ENCODE results near the gene SEC14L2. TPM values are rescaled to one million over a fixed set of nuclear protein-coding genes. Genes with fewer than 3 reads are reported as not detected.

Gene SEC14L2
- total RNA-seq, 1 experiment from 2014 or later, result 8.4 TPM

GRCh38 chr22:30430933-30431332 lies 34.1 kb downstream of the SEC14L2 start:
- Histone ChIP-seq H3K9me3 (ENCODE audit: low read length) (no peaks in the 10 kb centered on the region), H4K20me1 (ENCODE audit: insufficient read depth, low read depth, low read length) (no peaks in the 10 kb centered on the region), H3K36me3 (ENCODE audit: insufficient read depth, low read length) (peaks cover 25% of the 10 kb centered on the region), H3K79me2 (ENCODE audit: low read length) (peaks cover 16% of the 10 kb centered on the region), H3K4me2 (ENCODE audit: low read depth, low read length, poor library complexity, severe bottlenecking) (no peak overlapping the region), H3K4me1 (ENCODE audit: low read length) (peaks cover 29% of the 10 kb centered on the region), H2AFZ (ENCODE audit: low read length) (no peak overlapping the region), H3K27me3 (ENCODE audit: low read length) (no peaks in the 10 kb centered on the region), H3K9ac (ENCODE audit: low read length) (no peak overlapping the region), H3K4me3 (ENCODE audit: low read length) (no peak overlapping the region), H3K9me2 (replicated peaks; ENCODE audit: insufficient read depth, low read length) (no peaks in the 10 kb centered on the region), H3K27ac (ENCODE audit: low read length) (no peak overlapping the region)
- no peak for DNase-seq

GRCh38 chr22:30432096-30432495 lies 35.3 kb downstream of the SEC14L2 start:
- Histone ChIP-seq H3K36me3 (ENCODE audit: insufficient read depth, low read length) (peaks cover 22% of the 10 kb centered on the region), H3K27me3 (ENCODE audit: low read length) (no peaks in the 10 kb centered on the region), H3K4me3 (ENCODE audit: low read length) (no peak overlapping the region), H3K27ac (ENCODE audit: low read length) (no peak overlapping the region), H2AFZ (ENCODE audit: low read length) (no peak overlapping the region), H4K20me1 (ENCODE audit: insufficient read depth, low read depth, low read length) (no peaks in the 10 kb centered on the region), H3K4me2 (ENCODE audit: low read depth, low read length, poor library complexity, severe bottlenecking) (no peak overlapping the region), H3K4me1 (ENCODE audit: low read length) (peaks cover 24% of the 10 kb centered on the region), H3K79me2 (ENCODE audit: low read length) (peaks cover 4% of the 10 kb centered on the region), H3K9me3 (ENCODE audit: low read length) (no peaks in the 10 kb centered on the region), H3K9ac (ENCODE audit: low read length) (no peak overlapping the region), H3K9me2 (replicated peaks; ENCODE audit: insufficient read depth, low read length) (0 out of 2 replicates have a peak, but pooled peaks cover 2% of the 10 kb centered on the region)
- DNase-seq, result no peak

GRCh38 chr22:30432520-30432919 lies 35.7 kb downstream of the SEC14L2 start:
- Histone ChIP-seq H3K9me2 (replicated peaks; ENCODE audit: insufficient read depth, low read length) (0 out of 2 replicates have a peak, but pooled peaks cover 3% of the 10 kb centered on the region), H3K9me3 (ENCODE audit: low read length) (no peaks in the 10 kb centered on the region), H3K27ac (ENCODE audit: low read length) (no peak overlapping the region), H2AFZ (ENCODE audit: low read length) (no peak overlapping the region), H4K20me1 (ENCODE audit: insufficient read depth, low read depth, low read length) (no peaks in the 10 kb centered on the region), H3K4me1 (ENCODE audit: low read length) (peaks cover 21% of the 10 kb centered on the region), H3K79me2 (ENCODE audit: low read length) (peaks cover under 1% of the 10 kb centered on the region; the same call in 1 of the 2 replicates), H3K4me2 (ENCODE audit: low read depth, low read length, poor library complexity, severe bottlenecking) (no peak overlapping the region), H3K27me3 (ENCODE audit: low read length) (no peaks in the 10 kb centered on the region), H3K36me3 (ENCODE audit: insufficient read depth, low read length) (peaks cover 18% of the 10 kb centered on the region), H3K9ac (ENCODE audit: low read length) (no peak overlapping the region), H3K4me3 (ENCODE audit: low read length) (no peak overlapping the region)
- no peak for DNase-seq

GRCh38 chr22:30433227-30433626 lies 36.4 kb downstream of the SEC14L2 start:
- no peaks in the 10 kb centered on the region for H3K27me3 ChIP-seq (ENCODE audit: low read length)
- H3K9ac ChIP-seq (ENCODE audit: low read length), result no peak overlapping the region
- no peak overlapping the region for H3K4me3 ChIP-seq (ENCODE audit: low read length)
- H3K4me2 ChIP-seq (ENCODE audit: low read depth, low read length, poor library complexity, severe bottlenecking), result no peak overlapping the region
- no peak overlapping the region for H2AFZ ChIP-seq (ENCODE audit: low read length)
- 0 out of 2 replicates have a peak, but pooled peaks cover 3% of the 10 kb centered on the region for H3K9me2 ChIP-seq (replicated peaks; ENCODE audit: insufficient read depth, low read length)
- no peaks in the 10 kb centered on the region for H3K9me3 ChIP-seq (ENCODE audit: low read length)
- peaks cover 21% of the 10 kb centered on the region for H3K4me1 ChIP-seq (ENCODE audit: low read length)
- H3K36me3 ChIP-seq (ENCODE audit: insufficient read depth, low read length), result peaks cover 14% of the 10 kb centered on the region
- DNase-seq, result no peak
- H3K79me2 ChIP-seq (ENCODE audit: low read length), result no peaks in the 10 kb centered on the region
- H4K20me1 ChIP-seq (ENCODE audit: insufficient read depth, low read depth, low read length), result no peaks in the 10 kb centered on the region
- no peak overlapping the region for H3K27ac ChIP-seq (ENCODE audit: low read length)

- Histone ChIP-seq H3K27ac (ENCODE audit: low read length) (no peak overlapping the region), H3K4me2 (ENCODE audit: low read depth, low read length, poor library complexity, severe bottlenecking) (no peak overlapping the region), H3K9me3 (ENCODE audit: low read length) (no peaks in the 10 kb centered on the region), H4K20me1 (ENCODE audit: insufficient read depth, low read depth, low read length) (no peaks in the 10 kb centered on the region), H3K27me3 (ENCODE audit: low read length) (no peaks in the 10 kb centered on the region), H2AFZ (ENCODE audit: low read length) (no peak overlapping the region), H3K4me1 (ENCODE audit: low read length) (peaks cover 21% of the 10 kb centered on the region), H3K36me3 (ENCODE audit: insufficient read depth, low read length) (peaks cover 10% of the 10 kb centered on the region; the same call in 1 of the 2 replicates), H3K9me2 (replicated peaks; ENCODE audit: insufficient read depth, low read length) (0 out of 2 replicates have a peak, but pooled peaks cover 3% of the 10 kb centered on the region), H3K4me3 (ENCODE audit: low read length) (no peak overlapping the region), H3K9ac (ENCODE audit: low read length) (no peak overlapping the region), H3K79me2 (ENCODE audit: low read length) (no peaks in the 10 kb centered on the region)
- DNase-seq, result no peak
These were observed 37.0 kb downstream of the SEC14L2 start for GRCh38 chr22:30433773-30434172.

- H3K4me1 ChIP-seq (ENCODE audit: low read length), result peaks cover 21% of the 10 kb centered on the region
- H3K4me2 ChIP-seq (ENCODE audit: low read depth, low read length, poor library complexity, severe bottlenecking), result peak overlapping the region; percentile 84
- no peaks in the 10 kb centered on the region for H3K9me3 ChIP-seq (ENCODE audit: low read length)
- 0 out of 2 replicates have a peak, but pooled peaks cover 3% of the 10 kb centered on the region for H3K9me2 ChIP-seq (replicated peaks; ENCODE audit: insufficient read depth, low read length)
- peak overlapping the region; percentile 78 for H3K27ac ChIP-seq (ENCODE audit: low read length)
- no peak for DNase-seq
- H3K36me3 ChIP-seq (ENCODE audit: insufficient read depth, low read length), result peaks cover 10% of the 10 kb centered on the region; the same call in 1 of the 2 replicates
- H2AFZ ChIP-seq (ENCODE audit: low read length), result no peak overlapping the region
- peak overlapping the region; percentile 77 for H3K4me3 ChIP-seq (ENCODE audit: low read length)
- H4K20me1 ChIP-seq (ENCODE audit: insufficient read depth, low read depth, low read length), result no peaks in the 10 kb centered on the region
- H3K9ac ChIP-seq (ENCODE audit: low read length), result peak overlapping the region; percentile 71
- H3K27me3 ChIP-seq (ENCODE audit: low read length), result no peaks in the 10 kb centered on the region
- no peaks in the 10 kb centered on the region for H3K79me2 ChIP-seq (ENCODE audit: low read length)
These were observed 38.0 kb downstream of the SEC14L2 start for GRCh38 chr22:30434843-30435242.

GRCh38 chr22:30435674-30436126 lies 38.9 kb downstream of the SEC14L2 start:
- Histone ChIP-seq H3K9ac (ENCODE audit: low read length) (peak overlapping the region; percentile 72), H3K4me1 (ENCODE audit: low read length) (peaks cover 21% of the 10 kb centered on the region), H3K4me3 (ENCODE audit: low read length) (peak overlapping the region; percentile 77), H3K27me3 (ENCODE audit: low read length) (no peaks in the 10 kb centered on the region), H3K9me2 (replicated peaks; ENCODE audit: insufficient read depth, low read length) (0 out of 2 replicates have a peak, but pooled peaks cover 3% of the 10 kb centered on the region), H3K79me2 (ENCODE audit: low read length) (no peaks in the 10 kb centered on the region), H4K20me1 (ENCODE audit: insufficient read depth, low read depth, low read length) (no peaks in the 10 kb centered on the region), H3K27ac (ENCODE audit: low read length) (peak overlapping the region; percentile 78), H3K36me3 (ENCODE audit: insufficient read depth, low read length) (peaks cover 10% of the 10 kb centered on the region; the same call in 1 of the 2 replicates), H2AFZ (ENCODE audit: low read length) (peak overlapping the region; percentile 55; the same call in 1 of the 2 replicates), H3K4me2 (ENCODE audit: low read depth, low read length, poor library complexity, severe bottlenecking) (peak overlapping the region; percentile 84), H3K9me3 (ENCODE audit: low read length) (no peaks in the 10 kb centered on the region)
- peak; percentile 96 for DNase-seq

- Histone ChIP-seq H2AFZ (ENCODE audit: low read length) (peak overlapping the region; percentile 55; the same call in 1 of the 2 replicates), H3K4me2 (ENCODE audit: low read depth, low read length, poor library complexity, severe bottlenecking) (peak overlapping the region; percentile 84), H3K4me1 (ENCODE audit: low read length) (peaks cover 21% of the 10 kb centered on the region), H4K20me1 (ENCODE audit: insufficient read depth, low read depth, low read length) (no peaks in the 10 kb centered on the region), H3K9me2 (replicated peaks; ENCODE audit: insufficient read depth, low read length) (0 out of 2 replicates have a peak, but pooled peaks cover 3% of the 10 kb centered on the region), H3K27me3 (ENCODE audit: low read length) (no peaks in the 10 kb centered on the region), H3K9me3 (ENCODE audit: low read length) (no peaks in the 10 kb centered on the region), H3K79me2 (ENCODE audit: low read length) (no peaks in the 10 kb centered on the region), H3K36me3 (ENCODE audit: insufficient read depth, low read length) (peaks cover 10% of the 10 kb centered on the region; the same call in 1 of the 2 replicates), H3K27ac (ENCODE audit: low read length) (peak overlapping the region; percentile 55), H3K9ac (ENCODE audit: low read length) (peak overlapping the region; percentile 72), H3K4me3 (ENCODE audit: low read length) (peak overlapping the region; percentile 77)
- no peak for DNase-seq
These were observed 39.4 kb downstream of the SEC14L2 start for GRCh38 chr22:30436196-30436595.

All from Karpas-422 (cell line).